ENCODE data around the gene RBM4.
A peak's percentile ranks its signal among the peaks of the same experiment; 100 is the strongest.

Gene RBM4

GRCh38 chr11:66659763-66660162, 21.3 kb downstream of the RBM4 start:
- no peak for DNase-seq (ENCODE audit: low spot score)

- no peak for DNase-seq (ENCODE audit: low spot score)
Measured at GRCh38 chr11:66663741-66664296, 25.3 kb downstream of the RBM4 start.

DNA sequence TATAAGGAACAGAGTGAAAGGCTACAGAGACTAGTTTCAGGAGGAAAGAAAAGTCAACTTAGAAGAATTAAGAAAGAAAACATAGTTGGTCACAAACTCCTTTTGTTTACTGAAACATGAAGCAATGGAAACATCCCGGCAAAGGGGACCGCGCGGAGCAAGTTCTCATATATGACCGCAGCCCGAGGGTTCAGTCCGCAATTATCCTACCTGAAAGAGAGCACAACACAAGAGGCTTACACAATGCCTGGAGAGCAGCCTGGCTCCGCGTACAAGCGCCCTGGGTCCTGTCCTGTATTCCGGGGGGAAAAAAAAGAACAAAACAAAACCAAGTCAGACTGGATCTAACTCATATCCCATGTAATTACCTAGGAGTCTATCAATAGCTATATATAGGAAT, 26.9 kb downstream of the RBM4 start:
- no peak for DNase-seq (ENCODE audit: low spot score)

DNA sequence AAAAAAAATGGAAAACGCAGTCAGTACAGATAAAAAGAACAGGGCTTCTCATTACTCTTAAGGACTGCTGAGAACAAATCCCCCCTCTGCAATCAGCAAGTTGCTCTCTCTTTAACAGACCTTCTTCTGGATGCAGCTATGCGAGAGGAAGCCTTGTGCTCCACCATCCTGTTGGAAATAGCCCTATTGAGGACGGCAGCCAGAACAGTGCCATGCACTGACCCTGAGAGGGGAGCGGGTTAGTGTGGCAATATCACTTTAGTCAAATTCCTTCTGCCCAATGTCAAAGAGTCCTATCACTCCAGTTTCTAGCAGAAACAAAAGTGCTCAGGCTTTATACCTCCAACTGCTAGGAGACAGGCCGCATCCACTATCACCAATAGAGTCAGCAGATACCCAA, 32.3 kb downstream of the RBM4 start:
- DNase-seq (ENCODE audit: low spot score) = no peak

DNA sequence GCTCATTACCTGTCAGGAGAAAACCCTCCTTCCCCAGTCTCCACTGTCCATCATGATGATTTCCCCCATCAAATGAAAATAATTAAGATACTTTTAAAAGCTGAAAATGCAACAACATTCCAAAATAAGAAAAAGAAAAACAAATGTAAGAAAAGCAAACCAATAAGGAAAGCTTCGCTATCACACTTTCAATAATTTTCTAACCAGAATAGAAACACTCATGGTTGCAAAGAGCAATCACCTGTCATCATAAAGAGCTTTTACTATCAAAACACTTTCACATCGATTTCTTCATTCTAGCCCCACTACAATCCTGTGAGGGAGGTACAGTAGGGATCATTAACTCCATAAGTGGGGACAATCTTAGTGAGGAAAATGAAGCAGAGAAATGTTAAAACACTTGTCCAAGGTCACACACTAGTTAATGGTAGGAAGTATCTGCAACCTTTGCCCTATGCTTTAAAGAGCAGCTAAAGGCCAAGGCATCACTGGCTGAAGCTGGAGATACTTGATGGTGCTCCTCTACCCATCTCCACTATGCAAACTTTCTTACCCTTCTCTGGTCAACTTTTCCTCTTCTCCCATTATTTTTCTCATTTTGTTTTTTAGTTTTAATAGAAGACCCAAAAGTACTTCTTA, 36.6 kb downstream of the RBM4 start:
- no peak for DNase-seq (ENCODE audit: low spot score)

GRCh38 chr11:66676282-66676919, 37.9 kb downstream of the RBM4 start:
- DNase-seq (ENCODE audit: low spot score) = no peak

DNA sequence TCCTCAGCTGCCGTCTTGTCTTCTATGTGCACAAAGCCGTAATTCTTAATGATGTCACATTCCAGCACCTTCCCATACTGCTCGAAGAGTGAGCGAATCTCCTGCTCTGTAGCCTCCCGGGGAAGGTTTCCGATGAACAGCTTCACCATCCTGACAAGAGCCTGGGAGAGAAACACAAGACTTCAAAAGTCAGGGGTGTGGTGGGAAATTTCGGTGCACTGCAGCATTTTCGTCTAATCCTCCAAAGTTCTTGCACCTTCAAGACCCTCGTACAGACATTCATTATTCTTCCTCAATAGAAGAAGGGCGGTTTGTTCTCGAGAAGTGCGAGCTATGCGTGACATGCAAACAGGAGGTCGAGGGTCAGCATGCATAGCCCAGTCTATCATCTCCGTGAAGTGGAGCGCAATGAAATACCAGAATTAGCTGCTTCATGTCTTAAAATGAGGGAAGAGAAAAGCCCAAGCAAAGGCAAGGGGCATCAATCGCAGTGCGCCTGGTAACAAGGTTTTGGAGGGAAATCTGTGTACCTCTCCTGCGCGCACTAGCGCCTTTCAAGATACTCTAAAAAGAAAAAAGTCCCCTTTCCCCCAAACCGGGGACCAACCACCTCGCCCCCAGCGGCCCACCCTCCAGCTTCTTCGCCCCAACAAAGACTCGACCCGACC, 38.6 kb downstream of the RBM4 start:
- DNase-seq (ENCODE audit: low spot score) = no peak

DNA sequence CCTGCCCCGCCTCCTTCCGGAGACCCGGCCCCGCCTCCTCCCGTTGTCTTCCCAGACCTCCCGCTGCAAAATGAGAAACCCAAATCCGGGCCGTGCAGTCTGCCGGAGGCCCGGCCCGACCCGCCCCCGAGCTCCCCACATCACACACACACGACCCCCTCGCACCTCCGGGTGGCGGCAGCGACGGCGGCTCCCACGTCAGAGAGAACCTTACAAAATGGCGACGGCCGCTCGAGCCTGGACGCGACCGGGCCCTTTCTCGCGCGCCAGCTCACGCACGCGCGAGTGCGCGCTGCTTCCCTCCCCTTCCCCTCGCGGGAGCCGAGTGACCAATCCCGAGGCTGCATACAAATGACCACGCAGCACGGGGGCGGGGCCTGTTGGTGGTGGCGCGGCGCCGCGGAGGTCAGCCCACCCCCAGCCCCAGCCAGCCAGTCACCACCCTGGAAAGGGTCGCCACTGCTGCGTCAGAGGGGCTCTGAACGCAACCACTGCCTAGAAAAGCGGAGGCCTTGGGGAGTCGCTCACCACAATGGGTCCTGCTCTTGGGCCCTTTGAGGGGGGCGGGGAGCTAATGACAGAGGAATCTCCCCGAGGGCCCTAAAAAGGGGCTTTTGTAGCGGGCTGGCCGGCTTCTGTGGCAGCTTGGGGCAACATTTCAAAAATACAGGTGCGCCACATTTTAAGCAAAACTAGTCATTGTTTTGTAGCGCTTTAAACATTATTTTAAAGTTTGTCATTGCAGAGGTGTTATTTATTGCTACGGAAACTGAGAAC, 39.3 kb downstream of the RBM4 start, which contains the start of gene RBM4B:
Gene RBM4B (minus strand): TSS at position 289 of the 777 bp plus-strand sequence. CDS start 808 bp downstream, outside the sequence.
- peak; percentile 97 for DNase-seq (ENCODE audit: low spot score)

DNA sequence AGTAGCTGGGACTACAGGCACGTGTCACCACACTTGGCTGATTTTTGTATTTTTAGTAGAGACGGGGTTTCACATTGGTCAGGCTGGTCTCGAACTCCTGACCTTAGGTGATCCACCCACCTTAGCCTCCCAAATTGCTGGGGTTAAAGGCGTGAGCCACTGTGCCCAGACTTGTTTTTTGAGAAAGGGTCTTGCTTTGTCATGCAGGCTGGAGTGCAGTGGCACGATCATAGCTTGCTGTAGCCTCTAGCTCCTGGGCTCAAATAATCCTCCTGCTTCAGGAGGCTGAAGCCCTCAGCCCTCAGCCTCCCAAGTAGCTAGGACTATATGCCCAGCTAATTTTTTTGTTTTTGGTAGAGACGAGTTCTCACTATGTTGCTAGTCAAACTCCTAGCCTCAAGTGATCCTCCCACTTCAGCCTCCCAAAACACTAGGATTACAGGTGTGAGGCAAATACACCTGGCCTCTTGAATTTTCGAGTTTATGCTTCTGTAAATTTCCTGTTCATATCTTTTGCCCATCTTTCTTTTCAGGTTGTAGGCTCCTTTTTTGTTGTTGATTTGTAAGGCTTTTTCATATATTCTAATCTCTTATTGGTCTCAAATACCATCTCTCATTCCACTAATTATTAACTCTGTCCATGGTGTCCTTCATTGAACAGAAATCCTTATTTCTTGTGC, 42.6 kb downstream of the RBM4 start:
- no peak for DNase-seq (ENCODE audit: low spot score)

GRCh38 chr11:66683877-66684276, 45.4 kb downstream of the RBM4 start:
- no peak for DNase-seq (ENCODE audit: low spot score)

- DNase-seq (ENCODE audit: low spot score) = no peak
Measured at GRCh38 chr11:66684635-66685034, 46.1 kb downstream of the RBM4 start.

DNA sequence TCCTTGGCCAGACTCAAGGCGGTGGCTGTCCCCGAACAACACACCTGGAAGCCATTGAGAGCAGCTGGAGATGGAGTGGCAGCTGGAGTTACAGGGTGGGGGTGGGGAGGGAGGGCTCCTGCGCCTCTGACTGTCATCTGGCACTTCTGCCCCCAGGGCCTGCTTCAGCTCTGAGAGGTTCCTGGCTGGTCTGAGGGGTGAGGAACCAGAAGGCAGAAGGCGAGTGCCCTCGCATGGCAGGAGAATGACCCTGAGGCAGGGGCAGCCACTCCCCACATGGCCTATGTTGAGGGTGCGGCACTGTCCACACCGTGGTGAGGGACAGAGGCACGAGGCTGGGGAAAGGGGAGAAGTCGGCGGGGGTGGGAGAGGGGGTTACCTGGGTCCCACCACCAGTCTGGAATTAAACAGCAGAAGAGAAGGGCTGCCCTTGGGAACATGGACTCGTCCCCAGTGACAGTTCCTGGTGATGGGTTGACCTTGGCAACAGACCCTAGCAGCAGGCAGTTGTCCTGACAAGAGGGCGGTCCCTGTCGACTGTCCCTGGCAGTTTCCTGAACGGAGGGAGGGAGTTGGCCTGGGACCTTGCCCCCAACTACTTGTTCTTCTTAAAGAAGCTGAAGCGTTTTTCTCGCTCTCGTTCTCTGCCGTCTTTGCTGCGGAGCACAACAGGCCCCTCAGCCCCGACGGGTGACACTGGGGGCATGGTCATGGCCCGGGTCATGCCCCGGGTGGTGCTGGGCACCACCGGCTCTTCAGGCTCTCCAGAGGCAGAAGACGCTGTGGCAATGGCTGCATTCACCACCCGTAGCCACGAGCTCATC, 47.0 kb downstream of the RBM4 start:
- no peak for DNase-seq (ENCODE audit: low spot score)

DNA sequence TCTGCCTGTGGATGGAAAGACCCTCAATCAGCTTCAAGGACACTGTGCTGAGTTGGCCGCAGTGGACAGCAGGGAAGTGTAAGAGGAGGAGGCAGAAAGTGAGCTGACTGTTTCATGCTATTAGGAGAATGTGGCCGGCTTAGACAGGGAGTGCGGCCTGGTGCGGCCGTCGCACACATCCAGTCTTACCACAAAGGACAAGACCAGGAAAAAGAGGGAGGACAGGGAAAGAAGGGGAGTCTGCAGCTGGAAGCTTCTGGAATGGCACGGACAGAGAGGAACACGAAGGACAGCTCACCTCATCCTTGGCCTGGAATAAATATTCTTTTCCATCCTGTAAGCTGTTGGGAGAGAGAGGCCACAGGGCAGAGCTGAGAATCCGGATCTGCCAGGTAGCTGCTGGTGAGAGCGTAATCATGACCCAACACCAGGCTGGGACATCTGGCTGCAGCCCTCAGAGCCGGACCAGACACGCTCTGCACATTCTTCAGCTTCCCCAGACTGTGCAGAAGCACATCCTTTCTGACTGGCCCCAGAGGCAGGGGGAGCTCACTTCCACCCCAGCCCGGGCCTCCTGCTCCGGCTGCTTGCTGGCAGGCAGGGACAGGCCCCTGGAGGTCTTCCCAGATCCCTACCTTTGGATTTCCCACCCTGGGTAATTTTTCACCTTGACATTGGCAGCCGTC, 47.7 kb downstream of the RBM4 start:
- no peak for DNase-seq (ENCODE audit: low spot score)

DNA sequence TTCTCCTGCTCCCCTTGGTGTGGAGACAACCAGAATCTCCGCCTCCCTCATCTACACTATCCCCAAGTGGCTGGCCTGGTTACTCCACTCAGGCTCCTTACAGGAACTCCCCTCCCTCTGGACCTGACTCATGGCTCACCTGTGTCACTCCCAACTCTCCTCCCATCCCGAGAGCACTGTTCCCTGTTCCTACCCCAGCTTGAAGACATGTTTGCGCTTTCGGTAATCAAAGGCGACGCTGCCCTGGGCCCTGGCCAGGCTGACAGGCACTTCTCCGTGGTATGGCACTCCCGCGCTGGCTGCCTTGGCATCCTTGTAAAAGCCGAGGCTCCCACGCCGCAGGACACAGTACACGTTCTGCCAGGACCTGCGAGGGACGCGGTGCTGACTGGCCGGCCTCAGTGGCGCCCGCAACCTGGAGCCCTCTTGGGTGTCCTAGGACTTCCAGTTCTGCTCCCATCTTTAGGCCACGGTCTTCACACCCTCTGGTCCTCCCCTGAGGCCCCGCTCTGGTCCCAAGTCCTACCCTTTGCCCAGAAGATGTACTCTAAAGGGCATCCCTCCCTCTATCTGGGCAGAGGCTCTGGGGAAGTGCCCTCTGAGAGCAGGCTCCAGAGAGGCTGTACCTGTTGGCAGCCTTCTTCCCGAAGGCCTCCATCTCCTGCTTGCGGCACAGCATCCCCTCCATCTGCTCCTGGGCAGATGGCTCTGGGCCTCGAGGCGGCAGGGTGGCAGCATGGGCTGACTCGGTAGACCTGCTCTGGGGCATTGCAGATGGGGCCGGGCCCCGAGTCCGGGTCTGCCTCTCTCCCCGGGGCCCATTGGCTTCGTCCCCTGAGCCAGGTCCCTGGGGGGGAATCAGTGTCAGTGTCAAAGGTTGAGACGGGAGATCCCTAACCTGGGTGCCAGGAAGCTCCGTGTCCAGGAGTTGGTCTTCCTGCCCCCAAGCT, 48.6 kb downstream of the RBM4 start:
- peak; percentile 15 for DNase-seq (ENCODE audit: low spot score)

- no peak for DNase-seq (ENCODE audit: low spot score)
Measured at GRCh38 chr11:66687831-66688281, 49.4 kb downstream of the RBM4 start.

DNA sequence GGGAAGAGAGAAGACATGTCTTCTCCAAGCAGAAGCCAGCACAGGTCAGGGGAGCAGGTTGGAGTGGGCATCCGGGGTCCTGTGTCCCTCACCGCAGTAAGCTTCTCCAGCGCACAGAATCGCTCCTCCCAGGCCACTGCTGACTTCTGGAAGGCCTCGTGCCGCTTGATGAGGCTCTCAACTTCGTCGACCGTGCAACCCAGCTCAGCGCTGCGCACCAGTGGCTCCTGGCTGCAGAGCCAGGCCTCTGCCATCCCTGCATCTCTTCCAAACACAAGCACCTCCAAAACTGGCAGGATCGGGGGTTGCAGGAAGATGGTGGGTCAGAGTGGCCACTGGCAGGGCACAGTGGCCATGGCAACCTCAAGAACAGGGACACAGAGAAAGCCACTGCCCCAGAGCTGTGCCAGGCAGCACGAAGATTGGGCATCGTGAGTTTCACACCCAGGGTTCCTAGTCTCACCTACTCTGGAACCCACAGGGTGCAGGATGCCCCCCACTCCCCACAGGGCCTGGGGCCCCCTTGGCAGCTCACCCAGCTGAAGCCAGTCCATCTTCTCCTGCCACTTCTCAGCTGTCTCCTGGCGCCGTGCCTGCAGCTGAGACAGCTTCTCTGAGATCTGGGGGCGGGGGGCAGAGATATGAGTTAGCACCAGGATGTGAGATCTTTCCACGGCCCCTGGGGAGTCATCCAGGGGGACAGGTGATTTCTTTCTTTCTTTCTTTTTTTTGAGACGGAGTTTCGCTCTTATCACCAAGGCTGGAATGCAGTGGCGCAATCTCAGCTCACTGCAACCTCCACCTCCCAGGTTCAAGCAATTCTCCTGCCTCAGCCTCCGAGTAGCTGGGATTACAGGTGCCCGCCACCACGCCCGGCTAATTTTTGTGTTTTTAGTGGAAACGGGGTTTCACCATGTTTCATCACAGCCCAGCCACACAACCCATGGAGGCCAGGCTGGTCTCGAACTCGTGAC, 50.3 kb downstream of the RBM4 start:
- DNase-seq (ENCODE audit: low spot score) = peak; percentile 18

Data from D341Med (cell line).